Measurements from ENCODE around the gene DLGAP4. TPM values are rescaled to one million over a fixed set of nuclear protein-coding genes. Genes with fewer than 3 reads are reported as not detected.

DLGAP4 gene
- total RNA-seq, 4 donors from 2014 or later, result 33.5 to 159 (median 56.6) TPM

DNA sequence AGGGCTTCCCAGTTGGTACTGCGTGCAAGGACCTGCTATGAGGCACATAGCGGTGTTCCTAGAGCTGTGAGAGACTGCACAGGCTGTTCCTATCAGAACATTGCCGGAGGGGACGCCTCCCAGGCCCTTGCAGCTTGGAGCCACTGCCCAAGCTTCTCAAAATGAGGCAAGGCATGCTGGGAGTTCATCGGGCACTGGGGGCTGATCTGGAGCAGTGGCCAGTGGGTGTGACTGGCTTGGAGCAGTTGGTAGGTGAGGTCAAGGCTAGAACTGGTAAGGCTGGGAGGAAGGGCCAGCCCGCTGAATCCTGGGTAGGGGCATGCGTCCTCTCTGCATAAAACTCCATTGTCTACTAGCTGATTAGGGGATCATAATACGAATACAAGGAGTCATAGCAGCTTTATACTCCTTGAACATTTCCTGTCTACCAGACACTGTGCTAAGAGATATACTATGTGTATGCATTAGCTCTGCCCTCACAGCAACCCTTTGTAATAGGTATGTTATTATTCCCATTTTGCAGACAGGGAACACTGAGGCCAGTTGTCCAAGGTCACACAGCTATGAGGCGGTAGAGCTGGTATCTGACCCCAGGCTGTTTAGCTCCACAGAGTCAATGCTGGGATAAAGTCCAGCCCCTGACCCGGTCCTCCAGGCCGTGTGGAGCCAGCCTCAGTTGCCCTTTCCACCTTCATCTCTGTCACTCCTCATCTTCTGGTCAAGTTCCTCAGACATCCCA is 53.7 kb downstream of the DLGAP4 start:
- H3K36me3 ChIP-seq, result no peaks in the 10 kb centered on the region
- in situ Hi-C loops (cut with MboI; ENCODE audit: low pct_ligation_motif_present in 1 of 4, low pct_unique_long_range_greater_than_20kb in 1 of 4, low sequenced_read_pairs in 3 of 4) (no loop called here), intact Hi-C loops (cut with DNase I; ENCODE audit: low total_unique reads) (no loop called here)
- no peaks in the 10 kb centered on the region for H3K9me3 ChIP-seq
- H3K4me1 ChIP-seq, result no peaks in the 10 kb centered on the region
- WGBS, 2 donors (ENCODE audit: low coverage in 1 of 2), result 67 to 72% methylated on average over 3 to 11 of the region's 11 CpGs
- no peaks in the 10 kb centered on the region for H3K27me3 ChIP-seq
- DNase-seq, result no peak
- TF ChIP-seq POLR2AphosphoS5 (IDR thresholded peaks at IDR 0.05) (no peak), POLR2A (IDR thresholded peaks at IDR 0.05) (no peak), EP300 (IDR thresholded peaks at IDR 0.05; ENCODE audit: low read depth) (no peak)
- TF ChIP-seq, protein P1, sequence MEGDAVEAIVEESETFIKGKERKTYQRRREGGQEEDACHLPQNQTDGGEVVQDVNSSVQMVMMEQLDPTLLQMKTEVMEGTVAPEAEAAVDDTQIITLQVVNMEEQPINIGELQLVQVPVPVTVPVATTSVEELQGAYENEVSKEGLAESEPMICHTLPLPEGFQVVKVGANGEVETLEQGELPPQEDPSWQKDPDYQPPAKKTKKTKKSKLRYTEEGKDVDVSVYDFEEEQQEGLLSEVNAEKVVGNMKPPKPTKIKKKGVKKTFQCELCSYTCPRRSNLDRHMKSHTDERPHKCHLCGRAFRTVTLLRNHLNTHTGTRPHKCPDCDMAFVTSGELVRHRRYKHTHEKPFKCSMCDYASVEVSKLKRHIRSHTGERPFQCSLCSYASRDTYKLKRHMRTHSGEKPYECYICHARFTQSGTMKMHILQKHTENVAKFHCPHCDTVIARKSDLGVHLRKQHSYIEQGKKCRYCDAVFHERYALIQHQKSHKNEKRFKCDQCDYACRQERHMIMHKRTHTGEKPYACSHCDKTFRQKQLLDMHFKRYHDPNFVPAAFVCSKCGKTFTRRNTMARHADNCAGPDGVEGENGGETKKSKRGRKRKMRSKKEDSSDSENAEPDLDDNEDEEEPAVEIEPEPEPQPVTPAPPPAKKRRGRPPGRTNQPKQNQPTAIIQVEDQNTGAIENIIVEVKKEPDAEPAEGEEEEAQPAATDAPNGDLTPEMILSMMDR (IDR thresholded peaks at IDR 0.05), result no peak
- no peak overlapping the region for H3K27ac ChIP-seq
- no peak overlapping the region for H3K4me3 ChIP-seq

DNA sequence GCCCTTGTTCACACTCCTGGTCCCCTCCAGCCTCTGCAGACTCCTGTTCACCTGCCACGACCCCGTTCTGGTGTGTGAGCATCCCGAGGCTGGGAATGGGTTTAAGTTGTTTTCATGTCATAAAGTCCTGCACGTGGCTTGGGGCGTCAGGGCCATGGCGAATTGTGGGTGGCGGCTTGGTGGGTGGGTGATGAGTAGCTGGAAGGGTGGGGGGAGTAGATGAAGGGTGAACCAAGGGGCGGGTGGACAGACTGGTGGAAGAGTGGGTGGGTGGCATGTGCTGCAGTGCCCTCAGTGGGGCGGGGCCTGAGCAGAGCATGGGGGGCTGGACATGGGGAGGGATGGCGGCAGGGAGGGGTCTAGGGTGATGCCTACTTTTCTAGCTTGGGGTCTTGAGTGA is 54.3 kb downstream of the DLGAP4 start:
- TF ChIP-seq POLR2AphosphoS5 (IDR thresholded peaks at IDR 0.05) (no peak), POLR2A (IDR thresholded peaks at IDR 0.05) (no peak)
- TF ChIP-seq, protein P1 (IDR thresholded peaks at IDR 0.05), result no peak
- in situ Hi-C loops (cut with MboI; ENCODE audit: low pct_ligation_motif_present in 1 of 4, low pct_unique_long_range_greater_than_20kb in 1 of 4, low sequenced_read_pairs in 3 of 4) (no loop called here), intact Hi-C loops (cut with DNase I; ENCODE audit: low total_unique reads) (no loop called here)
- H3K9me3 ChIP-seq, result no peaks in the 10 kb centered on the region
- no peaks in the 10 kb centered on the region for H3K36me3 ChIP-seq
- no peaks in the 10 kb centered on the region for H3K4me1 ChIP-seq
- H3K27ac ChIP-seq, result no peak overlapping the region
- no peaks in the 10 kb centered on the region for H3K27me3 ChIP-seq
- no peak for DNase-seq
- WGBS, 2 donors (ENCODE audit: low coverage in 1 of 2), result 45 to 49% methylated on average over 10 of the region's 10 CpGs
- no peak overlapping the region for H3K4me3 ChIP-seq

DNA sequence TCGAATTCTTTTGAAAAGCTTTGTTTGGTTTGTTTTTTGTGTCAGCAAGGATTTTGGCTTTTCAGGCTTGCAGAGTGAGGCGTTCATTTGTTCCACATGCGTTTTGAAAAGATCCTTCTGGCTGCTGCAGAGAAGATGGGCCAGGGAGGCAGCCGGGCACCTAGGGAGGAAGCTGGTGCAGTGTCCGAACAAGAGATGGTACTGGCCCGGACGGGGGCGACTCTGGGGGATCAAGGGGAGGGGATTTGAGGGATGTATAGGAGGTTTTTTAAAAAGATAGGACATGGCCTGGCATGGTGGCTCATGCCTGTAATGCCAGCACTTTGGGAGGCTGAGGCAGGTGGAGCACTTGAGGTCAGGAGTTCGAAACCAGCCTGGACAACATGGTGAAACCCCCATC is 55.3 kb downstream of the DLGAP4 start:
- WGBS, 2 donors (ENCODE audit: low coverage in 1 of 2), result 59 to 67% methylated on average over 5 to 9 of the region's 9 CpGs
- Histone ChIP-seq H3K27ac (no peak overlapping the region), H3K36me3 (no peaks in the 10 kb centered on the region), H3K9me3 (no peaks in the 10 kb centered on the region), H3K27me3 (peaks cover 4% of the 10 kb centered on the region), H3K4me3 (no peak overlapping the region), H3K4me1 (no peaks in the 10 kb centered on the region)
- TF ChIP-seq POLR2AphosphoS5 (IDR thresholded peaks at IDR 0.05) (no peak), EP300 (IDR thresholded peaks at IDR 0.05; ENCODE audit: low read depth) (no peak), POLR2A (IDR thresholded peaks at IDR 0.05) (no peak)
- TF ChIP-seq, protein P1 (IDR thresholded peaks at IDR 0.05), result no peak
- in situ Hi-C loops (cut with MboI; ENCODE audit: low pct_ligation_motif_present in 1 of 4, low pct_unique_long_range_greater_than_20kb in 1 of 4, low sequenced_read_pairs in 3 of 4), result no loop called here
- DNase-seq, result no peak
- intact Hi-C loops (cut with DNase I; ENCODE audit: low total_unique reads), result no loop called here

DNA sequence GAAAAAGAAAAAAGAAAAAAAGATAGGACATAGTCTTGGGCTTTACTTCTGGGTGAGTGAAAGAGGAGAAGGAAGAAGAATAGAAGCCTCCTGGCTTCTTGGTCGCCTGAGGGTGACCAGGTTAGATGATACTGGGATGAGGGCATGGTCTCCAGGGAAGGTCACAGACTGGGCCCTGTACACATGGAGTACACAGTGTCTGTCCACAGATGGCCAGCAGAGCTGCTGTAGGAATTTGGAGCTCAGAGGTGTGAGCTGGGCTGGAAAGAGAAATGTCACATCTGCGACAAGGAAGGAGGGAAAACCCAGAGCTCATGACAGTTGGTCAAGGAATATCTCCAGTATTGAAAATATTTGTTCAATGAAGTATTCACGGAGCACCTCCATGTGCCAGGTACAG is 56.1 kb downstream of the DLGAP4 start:
- intact Hi-C loops (cut with DNase I; ENCODE audit: low total_unique reads), result no loop called here

More for the DNA sequence above, 56.1 kb downstream of the DLGAP4 start:
- no peak overlapping the region for H3K27ac ChIP-seq
- DNase-seq, result no peak
- H3K9me3 ChIP-seq, result no peaks in the 10 kb centered on the region
- in situ Hi-C loops (cut with MboI; ENCODE audit: low pct_ligation_motif_present in 1 of 4, low pct_unique_long_range_greater_than_20kb in 1 of 4, low sequenced_read_pairs in 3 of 4), result no loop called here
- H3K4me1 ChIP-seq, result no peaks in the 10 kb centered on the region
- no peak overlapping the region for H3K4me3 ChIP-seq
- H3K27me3 ChIP-seq, result peaks cover 4% of the 10 kb centered on the region
- TF ChIP-seq POLR2A (IDR thresholded peaks at IDR 0.05), result no peak
- TF ChIP-seq, protein P1 (IDR thresholded peaks at IDR 0.05), result no peak
- no peak for TF ChIP-seq EP300 (IDR thresholded peaks at IDR 0.05; ENCODE audit: low read depth)
- no peak for TF ChIP-seq POLR2AphosphoS5 (IDR thresholded peaks at IDR 0.05)
- no peaks in the 10 kb centered on the region for H3K36me3 ChIP-seq
- 75 to 100% methylated on average over 3 of the region's 3 CpGs for WGBS, 2 donors (ENCODE audit: low coverage in 1 of 2)
